K562 treated with DMSO at 1 percent for 24 hours (cell line): Measurements from ENCODE around the gene USP7. TPM values are rescaled to one million over a fixed set of nuclear protein-coding genes. Genes with fewer than 3 reads are reported as not detected.

Experiments used
- total RNA-seq: library from RNA; unstranded; fragments of 300-600 nt; gene quantifications from 2 replicates; pipeline ENCODE4 v1.2.3, GENCODE V29; 2022; ENCODE audit warnings: low read depth; ENCODE audit not compliant: insufficient read depth

Gene USP7
- 28.9 and 29.3 TPM in 2 replicates for total RNA-seq

DNA sequence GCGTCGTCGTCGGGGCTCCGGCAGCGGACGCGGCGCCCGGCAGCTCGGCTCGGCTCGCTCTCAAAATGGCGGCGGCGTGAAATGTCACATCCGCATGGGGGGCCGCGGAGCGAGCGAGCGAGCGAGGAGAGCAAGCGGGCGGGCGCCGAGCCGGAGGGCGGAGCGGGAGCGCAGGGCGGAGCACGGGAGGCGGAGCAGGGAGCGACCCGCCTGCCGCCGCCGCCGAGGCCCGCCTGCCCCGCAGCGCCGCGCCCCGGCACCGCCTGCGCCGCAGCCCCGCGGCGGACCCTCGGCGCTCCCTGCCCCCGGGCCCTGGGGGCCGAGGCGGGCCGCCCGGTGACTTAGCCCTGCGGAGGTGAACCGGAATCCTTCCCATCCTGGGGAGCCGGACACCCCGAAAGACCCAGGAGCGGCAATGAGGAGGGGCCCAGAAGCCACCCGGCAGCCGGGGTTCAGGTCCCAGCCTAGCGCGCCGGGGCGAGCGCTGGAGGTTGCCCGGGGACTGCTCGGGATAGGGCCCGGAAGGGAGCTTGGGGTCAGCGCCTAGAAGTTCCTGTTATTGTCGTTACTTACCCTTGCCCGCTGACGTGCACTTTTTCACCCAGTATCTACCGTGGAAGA lies at the start of gene USP7:
Gene USP7, minus strand, starts transcription at position 86 of the 621 bp plus-strand sequence. CDS start 621 bp downstream, outside the sequence.

DNA sequence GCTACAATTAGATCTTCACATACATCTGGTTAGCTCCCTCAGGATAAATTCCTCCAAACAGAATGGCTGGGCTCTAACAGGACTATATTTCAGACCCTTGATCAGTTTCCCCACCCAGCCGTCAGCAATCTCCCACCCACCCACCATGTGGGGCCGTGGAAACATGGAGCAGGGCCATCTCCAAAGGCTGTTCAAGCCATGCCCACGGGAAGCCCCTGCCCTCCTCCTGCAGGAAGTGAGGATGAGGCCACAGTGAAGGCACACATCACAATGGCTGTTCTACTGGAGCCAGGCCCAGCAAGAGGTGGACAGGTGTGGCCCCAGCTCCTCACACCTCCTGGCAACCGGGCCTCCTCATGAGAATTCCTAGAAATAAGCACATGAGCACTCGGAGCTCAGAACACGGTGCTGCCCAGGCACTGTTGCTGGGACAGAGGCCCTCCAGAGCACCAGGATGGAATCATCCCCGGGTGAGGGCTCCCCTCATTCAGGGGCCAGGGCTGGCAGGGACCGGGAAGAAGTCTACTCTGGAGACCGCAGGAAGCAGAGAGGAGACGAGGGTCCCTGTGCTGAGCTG lies 81.6 kb downstream of the USP7 start, which contains the start of gene LITAFD:
Gene LITAFD, plus strand, starts transcription at position 311 of the 577 bp plus-strand sequence. CDS start 2,005 bp downstream, outside the sequence.

DNA sequence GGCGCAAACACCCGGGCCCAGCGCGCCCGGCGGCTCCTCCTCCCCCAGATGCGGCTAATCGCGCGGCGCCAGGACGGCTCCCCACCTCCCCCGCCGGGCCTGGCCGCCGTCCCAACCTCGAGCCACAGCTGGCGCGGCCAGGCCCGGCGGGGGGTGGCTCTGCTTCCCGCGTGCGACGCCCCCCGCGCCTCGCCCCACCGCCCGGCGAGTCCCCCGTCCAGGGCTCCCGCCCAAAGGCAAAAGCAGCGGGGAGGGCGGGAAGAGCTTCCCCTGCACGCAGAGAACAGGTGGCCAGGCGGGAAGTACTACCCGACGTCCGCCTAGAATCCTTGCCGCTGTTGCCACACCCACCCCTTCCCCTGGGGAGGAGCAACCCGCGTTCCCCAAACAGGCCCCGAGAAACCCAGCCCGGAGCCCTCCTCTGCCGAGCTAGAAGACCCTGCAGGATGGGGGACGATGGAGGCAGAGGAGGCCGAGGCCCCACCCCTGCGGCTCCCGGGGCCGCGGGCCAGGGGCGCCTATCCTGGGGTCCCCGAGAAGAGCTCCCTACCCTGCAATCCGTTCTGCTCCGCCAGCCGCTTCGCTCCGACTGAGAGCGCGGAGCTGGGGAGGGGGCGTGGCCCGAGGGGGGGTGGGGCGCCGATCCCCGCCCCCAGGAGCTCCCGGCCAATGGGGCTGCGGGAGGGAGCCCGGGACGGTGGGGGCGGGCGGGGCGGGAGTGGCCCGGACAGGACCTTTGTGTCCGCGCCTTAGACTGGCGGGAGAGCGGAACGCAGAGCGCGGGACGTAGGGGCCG lies 95.1 kb downstream of the USP7 start, which contains the start of gene CARHSP1:
Gene CARHSP1, minus strand, starts transcription at position 591 of the 796 bp plus-strand sequence. CDS start 9,678 bp downstream, outside the sequence.

Other genes starting within 250 kb of the USP7 start
- gene TMEM186, start 166.3 kb downstream of the USP7 start, total RNA-seq = 10.3 and 13.5 TPM in 2 replicates
- gene PMM2, start 166.1 kb downstream of the USP7 start, total RNA-seq = 11.1 and 12.1 TPM in 2 replicates
- gene CARHSP1, start 94.9 kb downstream of the USP7 start, total RNA-seq = 181 and 205 TPM in 2 replicates
- gene LITAFD, start 81.6 kb downstream of the USP7 start, total RNA-seq = not detected in 2 replicates
- gene HAPSTR1, start 127.7 kb upstream of the USP7 start, total RNA-seq = 12.6 and 14.4 TPM in 2 replicates